SK-MEL-5 (cell line): ENCODE results near the gene ZNF567. TPM values are rescaled to one million over a fixed set of nuclear protein-coding genes. Genes with fewer than 3 reads are reported as not detected.
"Not testable (repeated sequence)": the region's sequence is repeated elsewhere in the genome, so short reads cannot be mapped to it uniquely, and the experiment has no call there.

Source experiments
- DNase-seq: peaks from one replicate; pipeline ENCODE4 v3.0.0-alpha.2; 2016; ENCODE audit warnings: low read depth, low spot score
- in situ Hi-C: cut with HindIII; loops from 2 replicates; pipeline ENCODE4 v1.10.0; 2016; ENCODE audit warnings: low sequenced_read_pairs, high pct_unique_total_duplicates, low pct_unique_long_range_greater_than_20kb
- polyA plus RNA-seq, 2 experiments: library from polyadenylated mRNA; depleted of rRNA; stranded (reverse); fragments of >200 nt; gene quantifications; 2 replicates each; pipeline ENCODE4 v1.2.3, GENCODE V29; 2015
- total RNA-seq: library from RNA; depleted of rRNA; stranded (reverse); fragments of >200 nt; shearing (Covaris generic); gene quantifications from 2 replicates; pipeline ENCODE4 v1.2.3, GENCODE V29; 2014; rRNA removed

ZNF567 gene
- total RNA-seq, result 2.9 and 6.3 TPM in 2 replicates
- polyA plus RNA-seq (2015; cell fraction: cytosol; rRNA removed), result 2.2 and 3.0 TPM in 2 replicates
- polyA plus RNA-seq (2015; cell fraction: nucleus; rRNA removed), result 11.6 and 12.2 TPM in 2 replicates

GRCh38 chr19:36687214-36688056 lies at the start of gene ZNF567:
Gene ZNF567, plus strand, starts transcription at chr19:36687612. Its CDS starts 7,256 bp downstream, at chr19:36694868.
- in situ Hi-C loops, result no loop called here
- peak; percentile 95 for DNase-seq

GRCh38 chr19:36638862-36639510 lies 48.4 kb upstream of the ZNF567 start:
- DNase-seq, result no peak
- in situ Hi-C loops, result no loop called here

- in situ Hi-C loops, result no loop called here
- DNase-seq, result no peak
Measured at GRCh38 chr19:36646746-36647145, 40.7 kb upstream of the ZNF567 start.

GRCh38 chr19:36652958-36653357 lies 34.5 kb upstream of the ZNF567 start:
- in situ Hi-C loops, result no loop called here
- DNase-seq, result no peak

GRCh38 chr19:36665832-36666231 lies 21.6 kb upstream of the ZNF567 start:
- in situ Hi-C loops, result no loop called here
- no peak for DNase-seq

GRCh38 chr19:36668646-36669045 lies 18.8 kb upstream of the ZNF567 start:
- DNase-seq, result no peak
- in situ Hi-C loops, result no loop called here

GRCh38 chr19:36672368-36672767 lies 15.0 kb upstream of the ZNF567 start:
- DNase-seq, result no peak
- in situ Hi-C loops, result no loop called here

- in situ Hi-C loops, result no loop called here
- no peak for DNase-seq
Measured at GRCh38 chr19:36674201-36674600, 13.2 kb upstream of the ZNF567 start.

GRCh38 chr19:36679455-36679854 lies 8.0 kb upstream of the ZNF567 start:
- in situ Hi-C loops, result no loop called here
- DNase-seq, result no peak

- DNase-seq, result no peak
- in situ Hi-C loops, result no loop called here
Measured at GRCh38 chr19:36685835-36686234, 1.6 kb upstream of the ZNF567 start.

- DNase-seq, result peak; percentile 0
- in situ Hi-C loops, result no loop called here
Measured at GRCh38 chr19:36686365-36687213, 823 bp upstream of the ZNF567 start.

- in situ Hi-C loops, result no loop called here
- no peak for DNase-seq
Measured at GRCh38 chr19:36688058-36688457, 646 bp downstream of the ZNF567 start.

- no peak for DNase-seq
- in situ Hi-C loops, result no loop called here
Measured at GRCh38 chr19:36707134-36707533, 19.7 kb downstream of the ZNF567 start.

GRCh38 chr19:36709423-36709822 lies 22.0 kb downstream of the ZNF567 start:
- no peak for DNase-seq
- in situ Hi-C loops, result no loop called here

- DNase-seq, result no peak
- in situ Hi-C loops, result no loop called here
Measured at GRCh38 chr19:36719687-36720556, 32.5 kb downstream of the ZNF567 start.

GRCh38 chr19:36736166-36736565 lies 48.8 kb downstream of the ZNF567 start:
- in situ Hi-C loops, DNase-seq: not testable (repeated sequence)

- in situ Hi-C loops, result no loop called here
- no peak for DNase-seq
Measured at GRCh38 chr19:36745870-36746269, 58.5 kb downstream of the ZNF567 start.
